SJSA1 (cell line): ENCODE results near the gene ATP5F1B. TPM values are rescaled to one million over a fixed set of nuclear protein-coding genes. Genes with fewer than 3 reads are reported as not detected.
A peak's percentile ranks its signal among the peaks of the same experiment; 100 is the strongest.

ENCODE experiments used
- DNase-seq, 2 experiments: peaks; one replicate each; pipeline ENCODE4 v3.0.0-alpha.2; 2015 to 2020; ENCODE audit warnings: low spot score in 2 of 2, low read depth in 1 of 2
- H3K27ac ChIP-seq: fragments of 250-450 bp; sonication (Bioruptor Pico); 2 replicates; pipeline ENCODE4 v1.5.1; 2020; ENCODE audit warnings: mild to moderate bottlenecking, moderate library complexity
- H3K27me3 ChIP-seq: fragments of 250-450 bp; sonication (Bioruptor Pico); replicated peaks from 2 replicates; pipeline ENCODE4 v1.5.1; 2020; ENCODE audit warnings: mild to moderate bottlenecking, moderate library complexity
- H3K36me3 ChIP-seq: fragments of 250-450 bp; sonication (Bioruptor Pico); 2 replicates; pipeline ENCODE4 v1.5.1; 2020; ENCODE audit warnings: mild to moderate bottlenecking
- H3K4me1 ChIP-seq: fragments of 250-450 bp; sonication (Bioruptor Pico); replicated peaks from 2 replicates; pipeline ENCODE4 v1.6.1; 2021; ENCODE audit warnings: mild to moderate bottlenecking
- H3K4me3 ChIP-seq: fragments of 250-450 bp; sonication (Bioruptor Pico); 2 replicates; pipeline ENCODE4 v1.5.1; 2020; ENCODE audit warnings: mild to moderate bottlenecking
- H3K9me3 ChIP-seq: fragments of 250-450 bp; sonication (Bioruptor Pico); replicated peaks from 2 replicates; pipeline ENCODE4 v1.5.1; 2020; ENCODE audit warnings: mild to moderate bottlenecking
- total RNA-seq: library from RNA; depleted of rRNA; stranded (reverse); fragments of >200 nt; shearing (Covaris generic); gene quantifications from 2 replicates; pipeline ENCODE4 v1.2.3, GENCODE V29; 2014

The ATP5F1B gene
- total RNA-seq, 1 experiment from 2014 or later: 483 TPM

DNA sequence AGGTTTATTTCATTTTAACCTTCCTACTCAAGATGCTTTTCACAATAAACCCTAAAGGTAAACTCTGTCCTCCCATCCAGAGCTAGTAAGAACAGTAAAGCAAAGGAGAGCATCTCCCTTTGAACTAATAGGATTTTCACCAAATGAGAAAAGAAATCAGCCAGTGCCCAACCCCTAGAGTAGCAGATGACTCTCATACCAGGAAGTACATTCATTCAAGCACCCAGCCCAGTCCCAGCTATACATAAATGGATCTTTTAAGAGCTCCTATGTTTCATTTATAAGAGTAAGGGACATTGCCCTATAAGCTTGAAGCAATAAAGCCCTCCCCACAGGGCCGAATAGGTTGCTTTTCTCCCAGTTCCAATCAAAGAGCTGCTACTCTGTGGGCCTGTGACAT lies 23.2 kb downstream of the ATP5F1B start:
- no peaks in the 10 kb centered on the region for H3K4me1 ChIP-seq

DNA sequence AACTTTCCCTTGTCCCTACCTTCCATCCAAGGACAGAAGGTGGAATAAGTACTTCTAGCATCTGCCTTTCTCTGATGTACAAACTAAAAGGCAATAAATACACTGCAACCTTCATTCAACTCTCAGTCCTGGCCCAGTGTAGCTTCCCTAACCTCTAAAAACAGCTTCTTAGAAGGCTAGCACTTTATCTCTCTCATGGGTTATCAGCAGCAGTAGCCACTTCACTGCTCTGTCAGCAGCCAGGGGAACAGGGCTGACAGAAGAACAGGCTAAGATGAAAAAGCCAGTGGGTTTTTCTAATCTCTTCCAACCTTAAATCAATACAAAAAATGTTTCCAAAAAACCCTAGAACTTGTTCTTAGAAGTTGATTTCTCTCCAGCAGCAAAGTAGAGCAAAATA lies 28.9 kb downstream of the ATP5F1B start:
- Histone ChIP-seq H3K27ac (no peak overlapping the region), H3K27me3 (no peaks in the 10 kb centered on the region), H3K4me3 (no peak overlapping the region), H3K4me1 (no peaks in the 10 kb centered on the region), H3K9me3 (no peaks in the 10 kb centered on the region), H3K36me3 (peaks cover 73% of the 10 kb centered on the region)
- DNase-seq: no peak

More for the DNA sequence above, 23.2 kb downstream of the ATP5F1B start:
- H3K27ac ChIP-seq: no peak overlapping the region
- no peaks in the 10 kb centered on the region for H3K27me3 ChIP-seq
- H3K9me3 ChIP-seq: no peaks in the 10 kb centered on the region
- no peak for DNase-seq
- peaks cover 53% of the 10 kb centered on the region for H3K36me3 ChIP-seq
- H3K4me3 ChIP-seq: no peak overlapping the region

DNA sequence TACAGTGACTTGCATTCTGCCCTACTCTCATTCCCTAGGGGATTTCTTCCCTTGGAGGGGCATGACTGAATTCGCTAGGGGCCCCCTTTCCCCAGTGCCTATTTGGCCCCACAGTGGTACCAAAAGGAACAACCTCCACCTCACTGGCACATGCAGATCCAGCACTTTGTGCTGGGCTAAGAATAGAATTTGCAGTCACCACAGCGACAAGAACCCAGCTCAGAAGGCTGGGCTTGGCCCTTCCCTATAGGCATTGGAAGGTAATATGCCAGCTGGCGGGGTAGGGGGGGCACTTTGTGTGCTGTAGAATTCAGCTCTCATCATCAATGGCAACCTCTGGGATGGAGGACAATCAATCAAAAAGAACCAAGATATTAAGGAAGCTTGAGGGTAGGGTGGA lies 29.5 kb downstream of the ATP5F1B start:
- no peaks in the 10 kb centered on the region for H3K9me3 ChIP-seq
- H3K36me3 ChIP-seq: peaks cover 78% of the 10 kb centered on the region
- no peaks in the 10 kb centered on the region for H3K4me1 ChIP-seq
- H3K27ac ChIP-seq: no peak overlapping the region
- no peak overlapping the region for H3K4me3 ChIP-seq
- DNase-seq: no peak
- no peaks in the 10 kb centered on the region for H3K27me3 ChIP-seq

DNA sequence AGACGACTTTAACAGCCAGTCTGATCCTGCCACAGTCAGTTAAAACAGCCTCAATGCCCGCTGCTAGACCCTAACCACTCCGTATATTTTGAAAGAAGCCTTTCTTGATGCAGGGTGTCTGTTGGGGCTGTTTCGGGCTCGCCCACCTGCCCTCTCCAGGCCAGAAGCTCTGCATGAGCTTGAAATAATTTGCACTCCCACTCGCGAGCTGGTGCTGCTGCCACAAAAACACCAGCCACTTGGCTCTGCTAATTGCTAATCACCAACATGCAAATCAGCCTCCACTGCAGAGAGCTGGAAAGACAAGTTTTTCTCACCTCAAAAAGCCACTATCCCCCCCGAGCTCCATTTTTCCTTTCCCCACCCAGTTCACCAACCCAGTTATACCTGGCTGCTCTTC lies 31.2 kb downstream of the ATP5F1B start:
- no peak for DNase-seq
- H3K4me1 ChIP-seq: no peaks in the 10 kb centered on the region
- H3K27me3 ChIP-seq: no peaks in the 10 kb centered on the region
- peaks cover 86% of the 10 kb centered on the region for H3K36me3 ChIP-seq
- H3K4me3 ChIP-seq: no peak overlapping the region
- no peaks in the 10 kb centered on the region for H3K9me3 ChIP-seq
- no peak overlapping the region for H3K27ac ChIP-seq

DNA sequence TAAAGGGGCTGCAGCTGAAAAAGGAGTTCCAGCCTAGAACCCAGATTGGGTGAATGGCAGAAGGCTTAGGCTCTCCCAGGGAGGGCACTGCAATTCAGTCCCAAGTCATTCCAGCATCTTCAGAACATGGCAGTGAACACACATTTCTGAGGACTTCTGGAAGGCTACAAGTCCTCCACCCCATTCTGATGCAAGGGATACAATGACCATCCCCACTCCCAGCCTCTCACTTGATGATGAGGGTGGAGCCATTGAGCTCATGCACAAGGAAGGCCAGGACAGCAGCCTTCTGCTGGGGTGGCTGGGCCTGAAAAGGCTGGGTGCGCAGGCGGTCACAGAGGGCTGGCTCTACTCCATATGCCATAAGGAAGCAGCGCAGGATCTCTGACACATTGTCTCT lies 41.4 kb downstream of the ATP5F1B start:
- H3K27me3 ChIP-seq: no peaks in the 10 kb centered on the region
- no peak for DNase-seq
- H3K27ac ChIP-seq: no peak overlapping the region
- H3K4me1 ChIP-seq: no peaks in the 10 kb centered on the region
- no peaks in the 10 kb centered on the region for H3K9me3 ChIP-seq
- H3K36me3 ChIP-seq: peaks cover 92% of the 10 kb centered on the region
- H3K4me3 ChIP-seq: no peak overlapping the region

DNA sequence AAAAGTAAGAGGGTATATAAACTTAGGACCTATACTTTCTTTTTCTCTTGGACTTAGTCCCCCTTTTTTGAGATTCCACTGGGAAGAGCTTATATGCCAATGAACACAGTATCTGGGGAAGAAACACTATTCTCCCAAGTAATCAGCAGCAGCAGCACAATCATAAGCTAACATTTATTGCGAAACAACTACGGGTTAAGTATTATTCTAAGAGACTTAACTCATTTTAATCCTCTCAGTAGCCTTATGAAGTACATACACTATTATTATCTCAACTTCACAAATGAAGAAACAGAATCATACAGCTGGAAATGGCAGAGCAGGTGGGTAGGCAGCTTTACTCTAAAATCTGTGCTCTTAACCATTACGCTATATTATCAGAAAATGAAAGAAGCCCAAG lies 43.5 kb downstream of the ATP5F1B start:
- no peaks in the 10 kb centered on the region for H3K9me3 ChIP-seq
- H3K27ac ChIP-seq: no peak overlapping the region
- peaks cover 96% of the 10 kb centered on the region for H3K36me3 ChIP-seq
- DNase-seq: no peak
- H3K4me3 ChIP-seq: no peak overlapping the region
- no peaks in the 10 kb centered on the region for H3K4me1 ChIP-seq
- no peaks in the 10 kb centered on the region for H3K27me3 ChIP-seq

DNA sequence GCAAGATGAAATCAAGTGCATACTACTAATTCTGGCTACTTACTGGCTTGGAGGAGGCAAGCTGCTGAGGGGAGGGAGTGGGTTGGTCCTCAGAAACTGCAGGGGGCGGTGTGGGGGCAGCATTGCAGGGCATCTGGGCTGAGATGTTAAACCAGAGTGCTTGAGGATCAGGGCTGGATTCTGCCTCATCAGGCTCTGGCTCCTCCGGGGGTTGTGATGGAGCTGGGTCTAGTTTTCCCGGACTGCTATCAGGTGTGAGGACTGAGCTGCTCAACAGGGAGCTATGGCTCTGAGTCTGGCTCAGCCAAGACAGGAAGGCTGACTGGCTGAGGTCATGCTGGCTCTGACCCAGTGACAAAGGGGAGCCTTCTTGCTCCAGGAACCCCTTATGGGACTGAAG lies 44.3 kb downstream of the ATP5F1B start:
- Histone ChIP-seq H3K27ac (no peak overlapping the region), H3K9me3 (no peaks in the 10 kb centered on the region), H3K36me3 (peaks cover 96% of the 10 kb centered on the region), H3K4me1 (no peaks in the 10 kb centered on the region), H3K27me3 (no peaks in the 10 kb centered on the region), H3K4me3 (no peak overlapping the region)
- DNase-seq: no peak

DNA sequence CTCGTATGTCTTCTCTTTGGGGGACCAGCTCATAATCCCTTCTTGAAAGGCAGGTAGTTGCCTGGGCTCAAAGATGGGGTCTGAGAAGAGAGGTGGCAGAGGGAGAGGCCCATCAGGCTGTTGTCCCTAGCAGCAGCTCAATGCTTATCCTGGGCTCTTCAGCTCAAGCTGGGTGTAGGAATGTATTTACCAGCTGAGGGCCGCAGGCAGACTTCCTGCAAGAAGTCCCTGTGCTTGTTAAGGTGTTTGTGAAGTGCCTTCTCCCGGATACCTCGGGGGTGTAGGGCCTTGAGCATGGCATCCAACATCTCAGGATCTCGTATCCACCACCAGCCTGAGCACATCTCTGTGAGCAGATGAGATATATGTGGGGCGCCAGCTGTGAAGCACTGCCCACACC lies 45.0 kb downstream of the ATP5F1B start:
- Histone ChIP-seq H3K36me3 (peaks cover 96% of the 10 kb centered on the region), H3K4me1 (no peaks in the 10 kb centered on the region), H3K27ac (no peak overlapping the region), H3K4me3 (no peak overlapping the region), H3K9me3 (no peaks in the 10 kb centered on the region), H3K27me3 (no peaks in the 10 kb centered on the region)
- no peak for DNase-seq

DNA sequence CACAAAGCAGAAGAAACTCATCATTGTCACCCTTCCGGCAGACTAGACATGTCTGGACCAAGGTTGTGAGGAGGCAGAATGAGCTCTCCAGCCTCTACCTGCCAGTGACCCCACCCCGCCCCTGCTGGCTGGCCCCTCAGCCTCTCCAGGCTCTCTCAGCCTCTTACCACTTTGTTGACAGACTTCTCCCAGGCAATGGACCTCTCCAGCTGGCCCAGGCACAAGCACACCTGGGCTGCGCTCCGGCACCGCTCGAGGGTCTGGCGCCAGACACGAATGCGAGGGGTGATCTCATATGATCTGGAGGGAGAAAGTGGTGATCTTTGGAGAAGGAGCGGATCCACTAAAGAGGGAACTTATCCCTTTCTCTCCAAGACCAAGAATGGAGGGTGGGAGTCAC lies 46.0 kb downstream of the ATP5F1B start:
- Histone ChIP-seq H3K4me1 (no peaks in the 10 kb centered on the region), H3K27me3 (no peaks in the 10 kb centered on the region), H3K36me3 (peaks cover 96% of the 10 kb centered on the region), H3K9me3 (no peaks in the 10 kb centered on the region), H3K27ac (no peak overlapping the region), H3K4me3 (no peak overlapping the region)
- DNase-seq: no peak

DNA sequence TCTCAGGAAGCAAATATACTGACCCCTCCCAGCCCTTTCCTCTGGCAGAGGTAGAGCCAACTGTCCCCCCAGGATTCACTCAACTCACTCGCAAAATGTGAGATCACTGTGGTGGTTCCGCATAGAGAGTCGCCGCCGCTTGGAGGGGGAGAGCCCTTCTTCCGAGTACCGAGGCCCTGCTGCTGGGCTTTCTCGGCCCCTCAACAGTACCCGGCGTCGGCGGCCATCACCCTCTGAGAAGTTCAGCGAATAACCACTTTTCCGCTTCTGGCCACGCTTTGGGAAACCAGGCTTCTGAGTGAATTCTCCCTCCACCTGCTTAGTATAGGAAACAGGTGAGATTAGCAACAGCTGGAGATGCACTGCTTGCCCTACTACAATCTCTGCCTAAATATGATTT lies 46.7 kb downstream of the ATP5F1B start:
- peaks cover 93% of the 10 kb centered on the region for H3K36me3 ChIP-seq
- no peaks in the 10 kb centered on the region for H3K4me1 ChIP-seq
- DNase-seq: no peak
- H3K27me3 ChIP-seq: no peaks in the 10 kb centered on the region
- no peak overlapping the region for H3K27ac ChIP-seq
- H3K9me3 ChIP-seq: no peaks in the 10 kb centered on the region
- no peak overlapping the region for H3K4me3 ChIP-seq

DNA sequence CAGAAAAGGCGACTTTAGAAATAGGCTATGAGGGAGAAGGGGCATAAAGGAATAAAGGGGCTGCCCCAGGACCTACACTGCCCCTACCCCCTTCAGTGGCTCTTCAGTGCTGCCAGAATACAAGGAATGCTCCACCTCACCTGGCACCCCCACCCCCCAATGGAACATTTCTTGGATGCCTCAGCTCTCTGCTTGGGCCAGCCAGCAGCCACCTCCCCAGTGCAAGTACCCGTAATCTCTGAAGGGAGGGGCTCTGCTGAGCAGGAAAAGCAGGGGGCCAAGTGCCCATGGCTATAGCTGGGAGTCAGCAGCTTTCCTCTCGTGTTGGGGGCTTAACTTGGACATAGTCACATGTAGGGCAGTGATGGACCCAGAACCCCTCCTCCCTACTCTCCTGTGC lies 49.0 kb downstream of the ATP5F1B start:
- no peak overlapping the region for H3K27ac ChIP-seq
- DNase-seq: no peak
- H3K4me3 ChIP-seq: no peak overlapping the region
- no peaks in the 10 kb centered on the region for H3K27me3 ChIP-seq
- H3K4me1 ChIP-seq: no peaks in the 10 kb centered on the region
- peaks cover 86% of the 10 kb centered on the region for H3K36me3 ChIP-seq
- no peaks in the 10 kb centered on the region for H3K9me3 ChIP-seq

DNA sequence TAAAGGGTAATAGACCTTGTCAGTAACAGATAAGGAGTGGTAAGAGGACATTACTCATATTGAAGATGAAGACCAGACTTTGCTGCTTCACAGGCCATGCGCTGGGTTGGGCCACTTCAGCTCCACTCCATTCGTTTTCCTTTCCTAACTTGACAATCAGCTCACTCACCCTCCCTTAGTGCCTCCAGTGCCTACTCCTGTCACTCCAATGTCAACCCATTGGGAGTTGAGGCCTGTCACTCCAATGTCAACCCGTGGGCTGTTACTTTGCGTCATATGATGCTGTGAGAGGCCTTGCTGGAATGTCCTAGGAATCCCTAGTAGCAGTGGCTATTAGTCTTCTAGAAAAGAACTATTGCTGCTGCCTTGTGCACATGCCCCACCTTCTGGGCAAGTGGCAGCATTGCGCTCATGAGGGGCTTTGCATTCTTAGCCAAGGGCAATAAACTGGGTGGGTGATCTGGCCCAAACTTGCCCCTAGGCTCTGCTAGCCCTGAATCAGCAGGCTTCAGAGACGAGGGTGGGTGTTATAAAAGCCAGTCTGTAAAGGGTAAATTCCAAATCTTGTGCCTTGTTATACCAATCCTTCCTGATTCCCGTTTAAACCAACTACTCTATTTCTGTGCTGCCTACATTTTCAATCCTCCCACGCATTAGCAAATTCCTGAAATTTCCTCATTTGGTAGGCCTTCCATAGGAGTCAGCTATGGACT lies 51.7 kb downstream of the ATP5F1B start:
- no peaks in the 10 kb centered on the region for H3K4me1 ChIP-seq
- DNase-seq: peak; percentile 59 to 68
- H3K4me3 ChIP-seq: no peak overlapping the region
- peaks cover 85% of the 10 kb centered on the region for H3K36me3 ChIP-seq
- H3K27me3 ChIP-seq: no peaks in the 10 kb centered on the region
- no peaks in the 10 kb centered on the region for H3K9me3 ChIP-seq
- no peak overlapping the region for H3K27ac ChIP-seq

DNA sequence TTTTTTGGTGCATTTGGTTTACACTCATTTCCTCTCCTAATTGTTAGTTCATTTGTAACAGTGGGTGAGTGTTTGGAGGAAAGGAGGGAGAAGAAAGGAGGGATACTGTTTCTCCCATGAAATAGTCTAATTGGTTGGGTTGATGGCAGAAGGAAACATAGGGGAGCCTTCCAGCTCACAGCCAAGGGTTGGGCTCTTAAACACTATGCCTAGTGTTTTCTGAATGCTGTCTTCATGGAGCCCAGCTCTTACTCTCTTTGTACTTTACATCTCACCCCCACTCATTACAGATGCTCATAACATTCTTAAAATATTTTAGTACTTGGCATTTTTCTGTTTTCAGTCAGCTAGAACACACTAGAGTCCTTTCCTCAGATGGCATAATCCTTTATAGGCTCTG lies 53.8 kb downstream of the ATP5F1B start:
- no peaks in the 10 kb centered on the region for H3K4me1 ChIP-seq
- H3K27ac ChIP-seq: no peak overlapping the region
- peaks cover 87% of the 10 kb centered on the region for H3K36me3 ChIP-seq
- H3K4me3 ChIP-seq: no peak overlapping the region
- H3K9me3 ChIP-seq: no peaks in the 10 kb centered on the region
- no peaks in the 10 kb centered on the region for H3K27me3 ChIP-seq
- DNase-seq: no peak

DNA sequence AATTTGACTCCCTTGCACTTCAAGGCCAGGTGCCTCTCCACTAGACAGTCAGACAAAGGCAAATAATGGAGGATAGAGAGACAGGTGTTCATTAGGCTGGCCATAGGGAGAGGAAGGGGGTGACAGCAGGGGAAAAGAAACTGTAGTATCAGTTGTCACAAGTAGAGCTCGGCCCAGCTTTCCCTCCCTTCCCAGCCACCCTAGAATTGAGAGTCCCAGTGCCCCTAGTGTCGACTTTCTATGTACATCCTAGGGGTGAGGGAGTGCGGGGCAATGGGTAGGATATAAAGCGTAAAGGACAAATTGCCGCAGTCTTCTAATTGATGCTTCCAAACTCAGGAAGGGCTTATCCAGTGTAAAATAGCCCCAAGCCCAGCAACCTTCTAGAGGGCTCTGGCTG lies 54.7 kb downstream of the ATP5F1B start:
- H3K4me1 ChIP-seq: no peaks in the 10 kb centered on the region
- H3K27me3 ChIP-seq: no peaks in the 10 kb centered on the region
- no peak overlapping the region for H3K4me3 ChIP-seq
- no peak overlapping the region for H3K27ac ChIP-seq
- no peak for DNase-seq
- peaks cover 86% of the 10 kb centered on the region for H3K36me3 ChIP-seq
- no peaks in the 10 kb centered on the region for H3K9me3 ChIP-seq

DNA sequence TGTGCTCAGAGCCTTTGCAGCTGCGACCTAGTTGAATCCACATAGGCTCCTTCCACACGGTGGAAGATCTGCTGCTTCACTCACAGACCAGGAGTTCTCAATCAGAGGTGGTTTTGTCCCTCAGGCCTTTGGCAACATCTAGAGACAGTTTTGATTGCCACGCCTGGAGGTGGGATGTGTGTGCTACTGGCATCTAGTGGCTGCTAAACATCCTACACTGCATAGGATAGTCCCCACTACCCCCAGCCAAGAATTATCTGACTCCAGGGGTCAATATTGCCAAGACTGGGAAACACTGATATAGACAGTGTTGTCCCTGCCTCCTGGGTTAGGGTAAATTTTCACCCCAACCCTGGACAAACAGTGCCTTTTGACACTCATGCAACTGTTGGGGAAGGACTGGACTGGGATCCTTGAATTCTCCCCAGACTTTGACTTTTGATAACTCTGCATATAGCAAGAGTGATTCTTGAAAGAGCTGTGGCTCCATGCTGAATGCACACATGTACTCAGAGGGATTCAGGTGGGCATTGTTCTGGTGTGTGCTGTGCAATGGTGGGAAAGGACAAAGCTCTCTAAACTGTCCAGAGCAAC lies 55.5 kb downstream of the ATP5F1B start:
- H3K27me3 ChIP-seq: no peaks in the 10 kb centered on the region
- no peaks in the 10 kb centered on the region for H3K4me1 ChIP-seq
- peaks cover 86% of the 10 kb centered on the region for H3K36me3 ChIP-seq
- H3K4me3 ChIP-seq: no peak overlapping the region
- no peak for DNase-seq
- H3K27ac ChIP-seq: no peak overlapping the region
- no peaks in the 10 kb centered on the region for H3K9me3 ChIP-seq
